MM.1S (cell line): ENCODE data around the gene AK9.

Experiments used
- DNase-seq: peaks from one replicate; pipeline ENCODE4 v3.0.0-alpha.2; 2015
- H2AFZ ChIP-seq: fragments of 300-600 bp; sonication (generic); 2 replicates; pipeline ENCODE4 v1.6.0; 2016; ENCODE audit warnings: antibody characterized with exemption, low read length
- H3F3A ChIP-seq: fragments of 300-600 bp; sonication (generic); 2 replicates; pipeline ENCODE4 v1.6.1; 2016; ENCODE audit warnings: mild to moderate bottlenecking, antibody characterized with exemption, low read length, moderate library complexity, mixed read lengths; ENCODE audit not compliant: insufficient read depth
- H3K27ac ChIP-seq: fragments of 300-600 bp; sonication (generic); 2 replicates; pipeline ENCODE4 v1.5.1; 2016; ENCODE audit warnings: mild to moderate bottlenecking, low read length
- H3K27me3 ChIP-seq: fragments of 300-600 bp; sonication (generic); replicated peaks from 2 replicates; pipeline ENCODE4 v1.6.0; 2016; ENCODE audit warnings: low read length; ENCODE audit not compliant: insufficient read depth
- H3K36me3 ChIP-seq: fragments of 300-600 bp; sonication (generic); replicated peaks from 2 replicates; pipeline ENCODE4 v1.6.1; 2016; ENCODE audit warnings: mild to moderate bottlenecking, low read length, mixed read lengths; ENCODE audit not compliant: insufficient read depth
- H3K4me1 ChIP-seq: fragments of 300-600 bp; sonication (generic); 2 replicates; pipeline ENCODE4 v1.6.1; 2016; ENCODE audit warnings: low read length, mixed read lengths
- H3K4me2 ChIP-seq: fragments of 300-600 bp; sonication (generic); 2 replicates; pipeline ENCODE4 v1.6.0; 2016; ENCODE audit warnings: low read depth, low read length
- H3K4me3 ChIP-seq: fragments of 300-600 bp; sonication (generic); 2 replicates; pipeline ENCODE4 v1.5.1; 2016; ENCODE audit warnings: low read length, mixed read lengths
- H3K79me2 ChIP-seq: fragments of 300-600 bp; sonication (generic); 2 replicates; pipeline ENCODE4 v1.6.1; 2016; ENCODE audit warnings: mixed run types, low read length, mixed read lengths
- H3K9ac ChIP-seq: fragments of 300-600 bp; sonication (generic); 2 replicates; pipeline ENCODE4 v1.6.1; 2016; ENCODE audit warnings: low read length, mixed read lengths
- H3K9me2 ChIP-seq: fragments of 300-600 bp; sonication (generic); replicated peaks from 2 replicates; pipeline ENCODE4 v1.6.1; 2016; ENCODE audit warnings: mild to moderate bottlenecking, low read length, mixed read lengths; ENCODE audit not compliant: insufficient read depth
- H3K9me3 ChIP-seq: fragments of 300-600 bp; sonication (generic); replicated peaks from 2 replicates; pipeline ENCODE4 v1.6.1; 2016; ENCODE audit warnings: mild to moderate bottlenecking, low read length, mixed read lengths; ENCODE audit not compliant: insufficient read depth
- H4K20me1 ChIP-seq: fragments of 300-600 bp; sonication (generic); 2 replicates; pipeline ENCODE4 v1.6.1; 2016; ENCODE audit warnings: mild to moderate bottlenecking, low read length, moderate library complexity, mixed read lengths; ENCODE audit not compliant: insufficient read depth
- EZH2 ChIP-seq: fragments of 300-600 bp; sonication (generic); optimal IDR thresholded peaks from 2 replicates; pipeline ENCODE3; 2017; ENCODE audit warnings: low read depth, mild to moderate bottlenecking, antibody characterized with exemption, low read length, mixed read lengths
- EZH2phosphoT487 ChIP-seq: fragments of 300-600 bp; sonication (generic); IDR thresholded peaks from 2 replicates; pipeline ENCODE4 v1.6.1; 2018; ENCODE audit warnings: antibody characterized with exemption, low read length
- TF ChIP-seq, protein P1 (sequence below): fragments of 300-600 bp; sonication (generic); IDR thresholded peaks from 2 replicates; pipeline ENCODE4 v1.5.1; 2016; ENCODE audit warnings: antibody characterized with exemption, low read length, mixed read lengths

The AK9 gene

DNA sequence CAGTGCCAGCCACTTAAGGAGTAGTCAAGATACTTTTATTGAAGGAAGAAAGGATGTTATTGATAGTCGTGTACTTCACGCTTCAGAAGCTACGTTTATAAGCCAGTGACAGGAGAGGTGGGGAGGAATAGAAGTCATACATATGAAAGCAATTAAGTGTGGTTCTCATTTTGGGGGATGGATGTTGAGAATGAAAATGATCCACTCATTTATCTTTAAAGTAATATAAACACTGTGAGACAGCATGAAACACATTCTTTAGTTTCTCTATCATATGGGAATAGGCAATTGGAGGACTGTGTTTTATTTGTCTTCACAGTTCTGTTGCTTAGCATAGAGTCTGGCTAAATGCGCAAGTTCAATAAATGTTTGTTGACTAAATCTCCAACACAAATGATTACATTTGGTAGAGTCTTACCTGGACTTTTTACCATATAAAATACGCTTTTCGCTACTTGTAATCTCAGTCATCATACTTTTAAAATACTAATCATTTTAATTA is 35.2 kb downstream of the AK9 start:
- H3K4me1 ChIP-seq, result no peaks in the 10 kb centered on the region
- H3F3A ChIP-seq, result no peaks in the 10 kb centered on the region
- no peaks in the 10 kb centered on the region for H4K20me1 ChIP-seq
- TF ChIP-seq EZH2phosphoT487 (no peak), EZH2 (no peak)
- TF ChIP-seq, protein P1, sequence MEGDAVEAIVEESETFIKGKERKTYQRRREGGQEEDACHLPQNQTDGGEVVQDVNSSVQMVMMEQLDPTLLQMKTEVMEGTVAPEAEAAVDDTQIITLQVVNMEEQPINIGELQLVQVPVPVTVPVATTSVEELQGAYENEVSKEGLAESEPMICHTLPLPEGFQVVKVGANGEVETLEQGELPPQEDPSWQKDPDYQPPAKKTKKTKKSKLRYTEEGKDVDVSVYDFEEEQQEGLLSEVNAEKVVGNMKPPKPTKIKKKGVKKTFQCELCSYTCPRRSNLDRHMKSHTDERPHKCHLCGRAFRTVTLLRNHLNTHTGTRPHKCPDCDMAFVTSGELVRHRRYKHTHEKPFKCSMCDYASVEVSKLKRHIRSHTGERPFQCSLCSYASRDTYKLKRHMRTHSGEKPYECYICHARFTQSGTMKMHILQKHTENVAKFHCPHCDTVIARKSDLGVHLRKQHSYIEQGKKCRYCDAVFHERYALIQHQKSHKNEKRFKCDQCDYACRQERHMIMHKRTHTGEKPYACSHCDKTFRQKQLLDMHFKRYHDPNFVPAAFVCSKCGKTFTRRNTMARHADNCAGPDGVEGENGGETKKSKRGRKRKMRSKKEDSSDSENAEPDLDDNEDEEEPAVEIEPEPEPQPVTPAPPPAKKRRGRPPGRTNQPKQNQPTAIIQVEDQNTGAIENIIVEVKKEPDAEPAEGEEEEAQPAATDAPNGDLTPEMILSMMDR, result no peak
- no peak overlapping the region for H2AFZ ChIP-seq
- no peak overlapping the region for H3K9ac ChIP-seq
- H3K27me3 ChIP-seq, result no peaks in the 10 kb centered on the region
- H3K9me3 ChIP-seq, result no peaks in the 10 kb centered on the region
- H3K4me3 ChIP-seq, result no peak overlapping the region
- no peaks in the 10 kb centered on the region for H3K9me2 ChIP-seq
- H3K79me2 ChIP-seq, result no peaks in the 10 kb centered on the region
- DNase-seq, result no peak
- H3K36me3 ChIP-seq, result no peaks in the 10 kb centered on the region
- no peak overlapping the region for H3K27ac ChIP-seq
- no peak overlapping the region for H3K4me2 ChIP-seq

DNA sequence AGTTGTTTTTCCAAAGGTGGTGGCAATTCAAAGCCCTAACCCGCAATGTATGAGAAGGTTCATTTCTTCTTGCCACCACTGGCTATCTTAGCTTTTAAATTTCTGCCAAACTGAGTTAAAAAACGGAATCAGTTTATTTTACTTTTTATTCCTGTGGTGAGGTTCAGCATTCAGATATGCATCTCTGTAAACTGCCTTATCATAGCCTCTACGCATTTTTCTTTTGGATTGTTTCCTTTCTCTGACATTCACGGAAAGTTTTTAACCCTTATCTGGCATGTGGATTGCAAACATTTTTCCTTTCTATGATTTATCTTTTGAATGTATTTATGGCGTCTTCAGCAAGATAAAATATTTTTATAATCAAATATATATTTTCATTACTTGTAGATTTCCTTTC is 37.7 kb downstream of the AK9 start:
- Histone ChIP-seq H3K9ac (no peak overlapping the region), H2AFZ (no peak overlapping the region), H3K79me2 (no peaks in the 10 kb centered on the region), H4K20me1 (no peaks in the 10 kb centered on the region), H3K4me2 (no peak overlapping the region), H3F3A (no peaks in the 10 kb centered on the region), H3K4me3 (no peak overlapping the region), H3K27ac (no peak overlapping the region), H3K4me1 (no peaks in the 10 kb centered on the region), H3K9me2 (no peaks in the 10 kb centered on the region), H3K9me3 (no peaks in the 10 kb centered on the region), H3K36me3 (no peaks in the 10 kb centered on the region), H3K27me3 (no peaks in the 10 kb centered on the region)
- TF ChIP-seq, protein P1, result no peak
- TF ChIP-seq EZH2 (no peak), EZH2phosphoT487 (no peak)
- DNase-seq, result no peak

DNA sequence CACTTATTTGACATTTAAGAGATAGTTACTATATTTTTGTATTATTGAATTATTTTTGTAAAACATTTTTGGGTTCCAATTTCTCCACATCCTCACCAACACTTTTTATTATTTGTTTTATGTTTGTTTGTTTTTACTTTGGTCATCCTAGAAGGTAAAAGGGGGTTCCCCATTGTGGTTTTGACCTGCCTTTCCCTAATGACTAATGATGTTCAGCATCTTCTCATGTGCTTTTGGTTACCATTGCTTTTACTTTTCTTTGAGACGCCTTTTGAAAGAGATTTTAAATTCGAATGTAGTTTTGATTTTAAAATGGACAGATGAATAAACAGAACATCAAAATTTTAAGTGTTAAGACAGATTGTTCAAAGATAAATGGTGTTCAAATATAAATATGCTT is 46.9 kb downstream of the AK9 start:
- no peak overlapping the region for H3K9ac ChIP-seq
- H3K4me1 ChIP-seq, result no peaks in the 10 kb centered on the region
- no peaks in the 10 kb centered on the region for H3K79me2 ChIP-seq
- no peaks in the 10 kb centered on the region for H3K9me2 ChIP-seq
- H3K4me3 ChIP-seq, result no peak overlapping the region
- no peak overlapping the region for H2AFZ ChIP-seq
- H4K20me1 ChIP-seq, result no peaks in the 10 kb centered on the region
- TF ChIP-seq EZH2, result no peak
- TF ChIP-seq, protein P1, result no peak
- no peak for TF ChIP-seq EZH2phosphoT487
- H3K9me3 ChIP-seq, result no peaks in the 10 kb centered on the region
- H3K4me2 ChIP-seq, result no peak overlapping the region
- H3K27me3 ChIP-seq, result no peaks in the 10 kb centered on the region
- no peak overlapping the region for H3K27ac ChIP-seq
- no peaks in the 10 kb centered on the region for H3K36me3 ChIP-seq
- peak; percentile 22 for DNase-seq
- no peaks in the 10 kb centered on the region for H3F3A ChIP-seq
